Coronary artery (tissue), 2 donors: ENCODE results near the gene POLR3E.

Experiments used
- DNase-seq: peaks from one replicate; pipeline ENCODE4 v3.0.0-alpha.2; 2017; ENCODE audit warnings: low spot score
- H3K27ac ChIP-seq, 2 donors: fragments of 200-600 bp; sonication (generic); one replicate each; pipeline ENCODE4 v1.5.1; 2016 to 2019
- H3K4me3 ChIP-seq: fragments of 200-600 bp; sonication (generic); 2 replicates; pipeline ENCODE4 v1.5.1; 2016; ENCODE audit warnings: mild to moderate bottlenecking, moderate library complexity
- TF ChIP-seq, protein P1 (sequence below): fragments of 200-600 bp; sonication (generic); IDR thresholded peaks from one replicate; pipeline ENCODE4 v1.5.1; 2019; ENCODE audit warnings: antibody characterized with exemption

POLR3E gene

GRCh38 chr16:22323173-22323958 is 26.2 kb downstream of the POLR3E start:
- TF ChIP-seq, protein P1, sequence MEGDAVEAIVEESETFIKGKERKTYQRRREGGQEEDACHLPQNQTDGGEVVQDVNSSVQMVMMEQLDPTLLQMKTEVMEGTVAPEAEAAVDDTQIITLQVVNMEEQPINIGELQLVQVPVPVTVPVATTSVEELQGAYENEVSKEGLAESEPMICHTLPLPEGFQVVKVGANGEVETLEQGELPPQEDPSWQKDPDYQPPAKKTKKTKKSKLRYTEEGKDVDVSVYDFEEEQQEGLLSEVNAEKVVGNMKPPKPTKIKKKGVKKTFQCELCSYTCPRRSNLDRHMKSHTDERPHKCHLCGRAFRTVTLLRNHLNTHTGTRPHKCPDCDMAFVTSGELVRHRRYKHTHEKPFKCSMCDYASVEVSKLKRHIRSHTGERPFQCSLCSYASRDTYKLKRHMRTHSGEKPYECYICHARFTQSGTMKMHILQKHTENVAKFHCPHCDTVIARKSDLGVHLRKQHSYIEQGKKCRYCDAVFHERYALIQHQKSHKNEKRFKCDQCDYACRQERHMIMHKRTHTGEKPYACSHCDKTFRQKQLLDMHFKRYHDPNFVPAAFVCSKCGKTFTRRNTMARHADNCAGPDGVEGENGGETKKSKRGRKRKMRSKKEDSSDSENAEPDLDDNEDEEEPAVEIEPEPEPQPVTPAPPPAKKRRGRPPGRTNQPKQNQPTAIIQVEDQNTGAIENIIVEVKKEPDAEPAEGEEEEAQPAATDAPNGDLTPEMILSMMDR, result no peak
- Histone ChIP-seq H3K27ac (no peak overlapping the region), H3K4me3 (no peak overlapping the region)
- DNase-seq, result no peak

GRCh38 chr16:22323959-22324786 is 27.0 kb downstream of the POLR3E start:
- no peak overlapping the region for H3K27ac ChIP-seq
- TF ChIP-seq, protein P1, result no peak
- DNase-seq, result no peak
- no peak overlapping the region for H3K4me3 ChIP-seq

DNA sequence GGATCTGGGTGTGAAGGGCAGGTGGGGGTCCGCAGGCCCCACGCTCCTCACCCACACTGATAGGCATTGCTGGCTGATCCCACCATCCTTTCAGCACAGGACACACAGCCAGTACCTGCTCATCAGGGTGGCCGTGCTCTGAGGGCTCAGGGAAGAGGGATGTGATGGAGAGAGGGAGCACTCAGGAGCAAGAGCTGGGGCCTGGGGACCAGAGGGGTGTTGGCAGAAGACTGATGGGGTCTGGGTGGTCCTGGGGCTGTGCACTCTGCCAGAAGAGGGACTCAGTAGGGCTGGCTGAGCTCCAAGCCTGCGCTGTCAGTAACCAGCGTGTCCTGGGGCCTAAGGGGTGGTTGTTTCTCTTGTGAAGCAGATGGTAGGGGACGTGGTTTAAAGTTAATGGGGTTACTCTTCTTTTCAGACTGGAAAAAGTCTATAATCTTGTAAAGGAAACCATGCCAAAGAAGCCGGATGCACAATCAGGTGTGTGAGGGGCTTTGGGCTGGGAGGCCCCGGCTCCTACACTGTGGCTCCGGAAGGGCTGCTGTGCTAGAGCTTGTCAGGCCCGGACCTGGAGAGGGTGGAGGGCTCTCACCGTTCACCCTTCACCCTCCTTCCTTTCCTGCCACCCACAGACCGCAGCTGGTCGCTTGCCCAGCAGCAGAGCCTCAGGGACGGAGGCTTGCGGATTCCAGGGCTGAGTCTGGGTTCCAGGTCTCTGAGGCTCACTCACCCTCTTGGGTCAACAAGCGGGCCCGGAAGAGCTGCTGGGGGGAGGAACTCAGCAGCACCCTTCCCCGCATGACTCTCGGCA is 27.8 kb downstream of the POLR3E start:
- no peak for DNase-seq
- H3K4me3 ChIP-seq, result no peak overlapping the region
- TF ChIP-seq, protein P1, result no peak
- no peak overlapping the region for H3K27ac ChIP-seq

GRCh38 chr16:22325598-22326368 is 28.6 kb downstream of the POLR3E start:
- no peak for DNase-seq
- H3K4me3 ChIP-seq, result no peak overlapping the region
- TF ChIP-seq, protein P1, result no peak
- H3K27ac ChIP-seq, result no peak overlapping the region

- no peak for DNase-seq
- no peak overlapping the region for H3K4me3 ChIP-seq
- TF ChIP-seq, protein P1, result no peak
- no peak overlapping the region for H3K27ac ChIP-seq
These were observed 29.1 kb downstream of the POLR3E start for GRCh38 chr16:22326369-22326652.

GRCh38 chr16:22326771-22327445 is 29.7 kb downstream of the POLR3E start:
- TF ChIP-seq, protein P1, result no peak
- Histone ChIP-seq H3K27ac (no peak overlapping the region), H3K4me3 (no peak overlapping the region)
- no peak for DNase-seq
